Adrenal gland (tissue), 5 donors: Measurements from ENCODE around the gene LIN7B.

Experiments used
- POLR2A ChIP-seq, 2 donors: fragments of 450-650 bp; IDR thresholded peaks; one replicate each; pipeline ENCODE4 v1.6.1; 2017; ENCODE audit warnings: antibody characterized with exemption in 2 of 2, mild to moderate bottlenecking in 2 of 2, moderate library complexity in 1 of 2
- TF ChIP-seq, protein P1 (sequence below), 6 experiments: fragments of 450-650 bp in 4 of 6; fragments of 200-600 bp in 2 of 6; sonication (generic) in 1 of 6; IDR thresholded peaks; 1 replicate in 5 of 6; 2 replicates in 1 of 6; pipeline versions ENCODE4 v1.5.1 to v1.8.0; 2016 to 2021; ENCODE audit warnings: antibody characterized with exemption in 6 of 6, mild to moderate bottlenecking in 2 of 6, moderate library complexity in 1 of 6
- donor health status: DM: no; HTN: no; CAD: no.

DNA sequence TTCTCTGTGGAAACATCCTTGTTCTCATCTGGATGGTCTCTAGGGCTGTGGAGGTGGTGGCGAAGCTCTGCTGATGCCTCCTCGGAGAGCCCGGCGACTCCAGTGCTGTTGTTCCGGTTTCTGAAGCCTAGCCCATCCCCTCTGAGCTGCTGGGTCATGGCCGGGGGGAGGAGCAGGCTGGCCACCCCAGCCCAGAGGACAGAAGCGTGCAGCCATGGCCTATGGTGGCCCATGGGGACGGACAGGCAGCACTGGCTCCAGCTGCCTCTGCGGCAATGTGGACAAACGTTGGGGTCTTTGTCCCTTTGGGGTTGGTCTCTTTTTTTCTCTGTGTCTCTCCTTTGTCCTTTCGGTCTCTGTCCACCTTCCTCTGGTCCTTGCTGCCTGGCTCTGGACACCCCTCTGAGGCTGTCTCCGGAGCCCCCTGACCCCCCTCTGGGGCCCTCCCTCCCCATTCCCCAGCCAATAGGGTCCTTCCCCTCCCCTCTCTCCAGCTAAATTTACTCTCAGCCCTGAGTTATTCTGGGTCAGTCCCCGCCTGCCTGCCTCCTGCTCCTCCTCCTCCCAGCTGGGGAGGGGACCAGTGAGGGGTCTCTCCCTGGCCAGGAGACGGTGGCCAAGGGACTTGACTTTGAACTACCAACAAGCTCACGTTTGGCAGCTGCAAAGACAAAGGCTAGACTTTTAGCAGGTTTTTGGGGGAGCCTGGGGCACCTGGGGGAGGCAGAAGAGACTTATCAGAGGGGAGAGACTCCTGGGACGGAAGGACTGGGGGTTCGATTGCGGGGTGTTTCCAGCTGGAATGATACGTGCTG, 41.0 kb downstream of the LIN7B start, which contains the start of gene HRC:
- TF ChIP-seq, protein P1, sequence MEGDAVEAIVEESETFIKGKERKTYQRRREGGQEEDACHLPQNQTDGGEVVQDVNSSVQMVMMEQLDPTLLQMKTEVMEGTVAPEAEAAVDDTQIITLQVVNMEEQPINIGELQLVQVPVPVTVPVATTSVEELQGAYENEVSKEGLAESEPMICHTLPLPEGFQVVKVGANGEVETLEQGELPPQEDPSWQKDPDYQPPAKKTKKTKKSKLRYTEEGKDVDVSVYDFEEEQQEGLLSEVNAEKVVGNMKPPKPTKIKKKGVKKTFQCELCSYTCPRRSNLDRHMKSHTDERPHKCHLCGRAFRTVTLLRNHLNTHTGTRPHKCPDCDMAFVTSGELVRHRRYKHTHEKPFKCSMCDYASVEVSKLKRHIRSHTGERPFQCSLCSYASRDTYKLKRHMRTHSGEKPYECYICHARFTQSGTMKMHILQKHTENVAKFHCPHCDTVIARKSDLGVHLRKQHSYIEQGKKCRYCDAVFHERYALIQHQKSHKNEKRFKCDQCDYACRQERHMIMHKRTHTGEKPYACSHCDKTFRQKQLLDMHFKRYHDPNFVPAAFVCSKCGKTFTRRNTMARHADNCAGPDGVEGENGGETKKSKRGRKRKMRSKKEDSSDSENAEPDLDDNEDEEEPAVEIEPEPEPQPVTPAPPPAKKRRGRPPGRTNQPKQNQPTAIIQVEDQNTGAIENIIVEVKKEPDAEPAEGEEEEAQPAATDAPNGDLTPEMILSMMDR (IDR thresholded peaks at IDR 0.05), result no peak
- TF ChIP-seq POLR2A (IDR thresholded peaks at IDR 0.05), result no peak
